Measurements from ENCODE around the gene DAPK2.

DAPK2 gene

DNA sequence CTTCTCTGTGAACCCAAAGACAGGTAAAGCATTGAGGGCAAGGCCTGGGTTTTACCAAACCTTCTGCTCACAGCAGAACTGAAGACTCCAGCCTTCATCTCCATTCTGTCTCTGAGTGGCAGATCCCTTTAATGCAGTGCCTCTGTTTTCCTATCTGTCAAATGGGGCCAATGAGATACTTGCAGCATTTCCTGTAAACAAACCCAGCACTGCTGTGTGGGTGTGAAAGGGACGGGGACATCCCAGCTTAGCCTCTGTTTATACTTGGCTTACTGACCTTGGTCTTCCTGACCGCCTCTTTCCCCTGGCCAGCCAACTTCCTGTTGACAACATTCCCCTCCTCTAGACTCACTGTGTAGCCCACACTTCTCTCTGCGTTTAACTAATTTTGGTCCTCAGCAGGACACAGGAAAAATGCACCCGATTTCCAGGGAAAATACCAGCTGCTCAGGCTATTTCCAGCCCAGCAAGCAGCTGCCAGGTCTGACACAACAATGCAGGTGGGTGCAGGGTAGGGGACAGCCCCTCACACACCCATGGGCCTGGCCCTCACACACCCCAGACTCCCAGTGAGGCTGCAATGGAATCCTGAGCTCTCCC lies 106.7 kb downstream of the DAPK2 start:
- no peak for DNase-seq

DNA sequence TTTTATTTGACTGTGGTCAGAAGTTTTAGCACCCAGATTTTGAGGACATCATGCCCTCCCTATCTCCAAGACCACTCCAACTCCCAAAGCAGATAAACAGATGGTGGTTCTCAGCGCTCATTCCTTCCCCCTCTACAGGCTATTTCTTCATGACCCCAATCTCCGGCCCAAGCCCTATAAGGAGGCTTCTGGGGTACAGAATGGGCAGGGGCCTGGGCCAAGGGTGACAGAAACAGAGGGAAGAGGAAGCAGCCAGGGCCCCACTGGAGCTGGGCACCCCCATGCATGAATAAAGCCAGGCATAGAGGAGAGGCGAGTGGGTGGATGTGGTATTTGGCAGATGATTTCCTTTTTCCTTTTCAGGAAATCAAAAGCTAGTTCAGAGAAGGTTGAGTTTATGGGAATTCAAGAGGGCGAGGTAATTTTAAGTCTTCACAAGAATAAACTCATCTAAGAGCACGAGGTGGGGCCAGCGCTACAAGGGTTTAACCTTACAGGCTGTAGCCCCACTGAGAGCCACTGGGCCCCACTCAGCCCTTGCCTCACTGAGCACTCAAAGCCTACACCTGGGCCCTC lies 107.7 kb downstream of the DAPK2 start:
- DNase-seq: no peak

DNA sequence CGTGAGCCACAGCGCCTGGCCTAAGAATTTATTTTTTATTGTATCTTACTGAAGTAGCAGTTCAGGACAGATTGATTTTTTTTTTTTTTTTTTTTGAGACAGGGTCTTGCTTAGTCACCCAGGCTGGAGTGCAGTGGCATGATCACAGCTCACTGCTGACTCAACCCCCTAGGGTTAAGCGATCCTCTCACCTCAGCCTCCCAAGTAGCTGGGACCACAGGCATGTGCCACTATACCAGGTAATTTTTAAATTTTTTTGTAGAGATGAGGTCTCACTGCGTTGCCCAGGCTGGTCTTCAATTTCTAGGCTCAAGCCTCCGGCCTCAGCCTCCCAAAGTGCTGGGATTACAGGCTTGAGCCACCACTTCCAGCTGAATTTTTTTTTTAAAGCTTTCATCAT lies 112.8 kb downstream of the DAPK2 start:
- no peak for DNase-seq

DNA sequence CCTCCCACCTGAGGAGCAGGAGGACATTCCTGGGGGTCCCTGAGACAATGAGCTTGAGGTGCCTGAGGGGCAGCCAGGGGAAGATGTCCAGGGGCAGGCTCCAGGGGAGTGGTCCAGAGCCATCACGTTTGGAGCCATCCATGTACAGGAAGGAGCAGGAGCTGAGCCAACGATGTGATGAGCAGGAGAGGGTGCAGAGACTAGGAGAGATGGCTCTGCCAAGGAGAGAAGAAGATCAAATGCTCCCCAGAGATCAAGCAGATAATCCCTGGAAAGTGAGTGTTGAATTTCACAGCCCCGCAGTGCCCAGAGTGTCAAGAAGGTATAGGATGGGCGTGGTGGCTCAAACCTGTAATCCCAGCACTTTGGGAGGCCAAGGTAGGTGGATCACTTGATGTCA lies 114.7 kb downstream of the DAPK2 start:
- no peak for DNase-seq

DNA sequence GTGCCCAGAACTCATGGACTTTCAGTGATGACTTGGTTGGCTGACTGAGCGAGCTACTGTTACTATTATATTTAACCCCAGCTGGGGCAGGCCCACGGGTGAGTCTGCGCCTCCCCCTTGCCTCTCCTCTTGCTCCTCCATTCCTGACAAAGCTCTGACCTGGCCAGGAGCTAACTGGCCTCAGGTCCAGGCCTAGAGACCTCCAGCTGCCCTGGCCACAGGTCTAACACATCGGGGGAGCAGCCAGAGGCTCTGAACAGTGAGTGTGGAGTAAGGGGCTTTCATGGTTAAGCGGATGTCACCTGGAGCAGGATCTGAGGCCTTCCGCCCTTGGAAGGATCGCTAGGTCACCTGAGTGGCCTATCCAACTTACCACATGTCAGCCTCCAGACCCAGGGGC lies 116.3 kb downstream of the DAPK2 start:
- no peak for DNase-seq

DNA sequence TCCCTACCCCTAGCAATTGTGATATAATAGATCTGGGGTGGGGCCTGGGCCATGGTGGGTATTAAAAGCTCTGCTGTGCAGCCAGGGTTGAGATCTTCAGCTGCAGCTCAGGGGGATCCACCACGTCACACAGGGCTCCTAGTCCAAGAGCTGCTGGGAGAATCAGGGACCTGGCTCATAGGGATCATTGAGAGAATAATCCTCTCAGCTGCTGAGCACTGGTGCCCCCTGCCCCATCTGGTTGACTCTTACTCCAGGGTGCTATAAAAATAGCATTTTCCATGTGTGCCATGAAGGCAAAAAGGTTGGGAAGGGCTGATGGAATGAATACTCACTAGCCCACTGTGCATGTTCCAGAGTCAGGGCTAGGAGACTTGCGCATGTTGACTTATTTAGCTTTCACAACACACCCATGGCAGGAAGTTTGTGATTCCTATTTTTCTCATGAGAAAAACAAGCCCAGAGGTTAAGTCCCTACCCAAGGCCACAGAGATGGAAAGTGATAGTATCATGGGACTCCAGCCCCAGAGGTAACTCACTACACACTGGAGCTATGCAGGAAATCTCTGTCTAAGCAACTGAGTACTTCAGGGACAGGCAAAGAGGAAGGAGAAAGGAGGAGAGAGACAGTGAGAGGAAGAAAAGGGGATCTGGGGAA lies 118.0 kb downstream of the DAPK2 start:
- no peak for DNase-seq

DNA sequence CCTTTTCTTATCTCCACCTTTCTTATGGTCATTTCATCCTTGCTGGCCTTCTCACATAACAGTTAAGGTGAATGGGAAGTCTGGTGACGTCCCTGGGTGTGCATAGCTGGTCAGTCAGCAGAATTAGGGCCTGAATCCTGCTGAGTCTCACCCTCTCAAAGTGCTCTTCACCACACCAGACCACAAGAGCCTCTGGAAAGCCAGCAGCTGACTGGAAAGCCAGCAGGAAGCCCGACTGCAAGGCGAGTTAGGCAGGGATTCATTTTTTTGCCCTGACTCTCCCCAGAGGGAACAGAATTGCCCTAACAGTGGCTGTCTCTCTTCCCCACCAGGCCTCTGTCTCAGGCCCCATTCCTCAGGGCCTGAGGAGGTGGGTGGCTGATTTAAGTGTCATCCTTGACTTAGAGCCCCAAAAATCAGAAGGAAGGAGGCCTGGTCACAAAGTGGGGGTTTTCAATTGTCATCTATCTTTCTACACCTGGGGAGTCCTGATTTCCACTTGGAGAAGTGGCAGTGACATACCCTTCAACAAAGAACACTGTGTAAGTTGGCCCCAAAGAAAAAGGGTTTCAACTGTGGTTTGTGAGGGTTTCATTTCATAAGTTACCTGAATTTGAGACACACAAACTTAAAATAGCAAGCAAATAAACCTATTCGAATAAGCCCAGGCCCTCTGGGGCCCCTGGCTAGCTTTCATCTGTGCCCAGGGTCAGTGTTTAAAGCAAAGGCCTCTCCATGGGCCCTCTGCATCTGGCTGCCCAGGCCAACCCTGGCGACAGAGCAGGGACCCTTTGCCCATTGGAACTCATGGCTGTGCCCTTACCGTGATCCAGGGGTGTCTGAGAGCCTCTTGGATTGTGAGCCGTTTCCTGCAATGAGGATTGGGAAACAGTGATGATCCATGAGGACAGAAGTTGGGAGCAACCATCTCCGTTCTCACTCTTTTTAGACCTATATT lies 122.0 kb downstream of the DAPK2 start:
- no peak for DNase-seq

DNA sequence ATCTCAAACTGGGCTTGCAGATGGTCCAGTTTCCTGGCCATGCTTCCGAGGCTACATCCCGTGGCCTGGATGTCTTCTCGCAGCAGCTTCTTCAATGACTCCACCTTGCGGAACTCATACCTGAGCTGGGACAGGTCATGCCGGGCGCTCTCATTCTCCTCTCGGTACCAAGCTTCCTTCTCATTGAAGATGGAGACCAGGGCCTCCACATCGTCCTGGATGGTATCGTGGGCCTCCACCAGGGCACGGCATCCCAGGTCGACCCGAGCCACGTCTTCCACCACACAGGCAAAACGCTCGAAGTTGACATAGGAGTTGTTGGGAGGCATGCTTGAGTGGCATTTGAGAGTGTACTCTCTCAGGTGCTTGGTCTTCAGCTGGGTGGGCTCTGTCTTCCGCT lies 123.4 kb downstream of the DAPK2 start:
- no peak for DNase-seq

DNA sequence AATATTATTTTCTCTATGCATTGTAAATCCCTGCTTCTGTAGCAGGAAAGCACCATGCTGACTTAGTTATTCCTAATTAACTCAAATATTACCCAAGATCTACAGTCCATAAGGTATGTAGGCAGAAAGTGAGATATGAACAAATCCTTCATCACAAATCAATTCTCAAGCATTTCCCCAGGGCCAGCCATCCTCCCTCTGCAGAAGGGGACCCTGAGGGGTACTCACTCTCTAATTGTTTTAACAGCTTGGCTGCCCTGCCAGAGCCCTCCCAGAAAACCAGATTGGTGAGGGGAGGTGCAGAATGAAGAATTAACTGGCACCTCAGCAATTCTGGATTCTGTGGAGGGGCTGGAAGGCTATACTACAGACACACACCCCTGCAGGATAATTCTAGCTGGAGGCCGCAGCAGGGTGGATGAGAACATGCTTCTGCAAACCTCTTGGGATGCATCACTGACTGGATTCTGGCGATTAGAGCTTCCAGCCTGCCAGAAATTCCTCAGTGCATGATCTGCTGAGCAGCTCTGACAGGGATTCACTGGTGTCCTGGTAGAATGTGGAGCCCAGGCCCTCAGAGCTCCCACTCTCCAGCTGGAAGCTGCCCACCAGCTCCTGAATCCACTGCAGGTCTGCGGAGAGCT lies 123.9 kb downstream of the DAPK2 start:
- DNase-seq: no peak

DNA sequence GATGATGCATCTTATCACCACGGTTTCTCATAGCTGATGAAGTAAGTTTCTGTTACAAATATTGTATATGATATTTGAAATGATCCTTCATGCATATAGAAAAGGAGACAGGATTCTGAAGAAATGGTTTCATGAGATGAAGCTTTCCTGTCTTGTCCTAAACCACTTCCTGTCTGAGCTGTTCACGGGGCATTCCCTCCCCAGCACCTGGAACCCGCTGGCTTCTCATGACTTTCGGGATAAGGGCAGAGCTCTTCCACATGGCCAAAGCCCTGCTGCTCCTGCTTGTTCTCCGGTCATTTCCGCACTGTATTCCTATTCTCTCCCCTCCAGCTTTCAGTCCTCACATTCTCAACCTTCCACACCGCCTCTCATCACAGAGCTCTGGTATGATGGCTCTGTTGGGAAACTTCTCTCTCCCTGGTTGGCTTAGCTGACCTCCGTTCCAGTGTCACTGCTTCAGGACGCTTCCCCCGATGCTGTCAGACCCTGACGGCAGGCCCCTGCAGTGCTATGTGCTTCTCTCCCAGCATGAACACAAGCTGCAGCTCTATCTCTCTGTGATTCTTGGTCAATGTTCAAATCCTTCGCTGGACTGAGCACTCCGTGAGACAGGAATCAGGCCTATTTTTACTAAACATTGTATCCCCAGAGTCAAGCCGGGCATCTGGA lies 125.6 kb downstream of the DAPK2 start:
- no peak for DNase-seq

DNA sequence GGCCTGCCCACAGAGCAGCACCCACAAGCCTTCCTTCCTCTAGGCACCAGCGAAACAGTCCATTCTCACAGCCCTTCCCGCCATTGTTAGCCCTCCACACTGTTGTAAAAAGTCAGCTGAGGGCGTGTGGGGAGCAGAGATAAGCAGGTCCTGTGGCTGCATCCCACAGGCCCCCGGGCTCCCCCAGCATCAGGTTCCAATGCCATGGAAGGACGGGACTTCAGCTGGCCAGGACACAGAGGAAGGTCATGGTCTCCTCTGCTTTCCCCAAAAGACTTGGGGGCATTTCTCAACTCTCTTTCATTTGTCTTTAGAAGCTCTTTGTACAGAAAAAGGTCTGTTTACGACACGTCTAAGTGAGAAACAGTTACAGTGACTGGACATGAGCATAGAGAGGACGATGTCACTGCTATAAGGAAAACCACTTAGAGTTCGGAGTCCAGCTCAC lies 127.4 kb downstream of the DAPK2 start:
- no peak for DNase-seq

DNA sequence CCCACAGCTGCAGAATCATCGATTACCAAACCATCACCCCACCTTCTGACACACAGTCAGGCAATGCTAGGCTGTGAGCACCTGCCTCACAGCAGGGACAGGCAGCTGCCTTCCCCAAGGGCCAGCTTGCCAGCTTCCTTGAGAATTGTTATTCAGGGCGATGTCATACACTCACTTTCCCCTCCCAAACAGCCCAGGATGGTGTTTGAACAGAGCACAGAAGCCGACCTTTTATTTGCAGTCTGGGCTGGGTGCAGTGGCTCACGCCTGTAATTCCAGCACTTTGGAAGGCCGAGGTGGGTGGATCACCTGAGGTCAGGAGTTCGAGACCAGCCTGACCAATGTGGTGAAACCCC lies 128.0 kb downstream of the DAPK2 start:
- no peak for DNase-seq

DNA sequence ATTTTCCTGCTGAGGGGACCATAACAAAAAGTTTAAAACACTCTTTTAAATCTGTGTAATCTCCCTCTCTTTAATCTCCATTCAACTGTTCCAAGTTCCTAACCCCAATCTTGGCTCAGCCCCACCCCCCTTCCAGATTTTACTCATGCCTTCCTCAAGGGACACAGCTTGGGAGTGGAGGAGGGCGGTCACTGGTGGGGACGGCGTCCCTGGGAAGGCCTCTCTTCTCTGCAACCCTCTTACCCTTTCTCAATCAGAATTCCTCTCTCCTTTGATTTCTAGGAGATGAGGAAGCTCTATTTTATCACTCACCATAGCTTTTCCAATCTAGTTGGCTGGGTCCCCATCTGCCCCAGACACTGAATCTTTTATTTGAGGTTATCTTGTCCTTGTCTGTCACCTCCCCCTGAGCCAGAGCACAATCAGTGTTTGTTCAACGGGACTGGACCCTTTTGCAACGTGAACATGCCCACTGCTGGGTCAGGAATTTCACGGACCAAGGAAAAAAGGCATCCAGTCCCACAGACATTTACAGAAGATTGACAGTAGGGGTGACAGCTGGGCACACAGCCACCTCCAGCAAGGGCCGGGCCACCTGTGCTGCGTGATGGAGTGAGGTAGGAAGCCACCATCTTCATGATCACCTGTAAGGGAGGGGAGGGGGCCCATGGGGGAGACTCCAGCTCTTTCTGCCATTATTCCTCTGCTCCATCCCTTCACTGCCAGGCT lies 128.5 kb downstream of the DAPK2 start:
- no peak for DNase-seq

DNA sequence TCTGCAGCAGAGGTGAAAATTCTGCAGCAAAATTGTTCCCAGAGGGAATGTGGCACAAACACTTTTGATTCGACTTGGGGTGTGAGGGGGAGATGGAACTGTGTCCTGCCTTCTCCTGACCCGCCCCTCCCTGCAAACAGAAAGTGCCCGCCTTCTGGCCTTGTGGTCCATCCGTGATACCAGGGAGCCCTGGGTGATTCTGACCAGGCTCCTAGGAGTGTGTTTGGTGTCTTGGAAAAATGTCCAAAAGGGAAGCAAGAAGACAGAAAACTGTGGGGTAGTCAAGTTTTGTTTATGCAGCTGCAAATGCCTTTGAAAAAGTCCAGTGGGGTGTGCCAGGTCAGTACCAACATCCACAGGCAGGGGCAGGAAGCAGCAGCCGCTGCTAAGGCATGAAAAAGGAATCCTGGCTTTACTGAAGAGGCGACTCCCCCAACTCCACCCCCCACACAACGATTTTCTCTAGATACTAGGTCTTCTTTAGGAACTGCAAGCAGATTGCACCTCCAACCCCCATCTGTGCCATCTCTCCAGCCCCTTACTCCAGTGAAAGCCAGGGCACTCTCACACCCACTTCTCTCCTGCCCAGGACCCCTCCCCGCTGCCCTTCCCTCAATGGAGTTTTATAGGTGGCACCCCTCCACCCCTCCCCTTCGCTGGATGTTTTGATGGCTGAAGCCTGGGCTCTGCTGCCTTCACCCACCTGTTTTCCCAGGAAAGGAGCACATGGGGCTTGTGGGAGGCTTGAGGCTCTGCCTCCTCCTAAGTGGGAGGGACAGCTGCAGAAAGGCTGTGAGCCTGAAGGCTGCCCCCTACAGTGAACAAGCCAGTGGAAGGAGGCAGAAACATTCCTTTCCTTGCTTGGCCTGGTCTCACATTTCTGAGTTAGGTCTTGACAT lies 130.2 kb downstream of the DAPK2 start:
- DNase-seq: no peak

DNA sequence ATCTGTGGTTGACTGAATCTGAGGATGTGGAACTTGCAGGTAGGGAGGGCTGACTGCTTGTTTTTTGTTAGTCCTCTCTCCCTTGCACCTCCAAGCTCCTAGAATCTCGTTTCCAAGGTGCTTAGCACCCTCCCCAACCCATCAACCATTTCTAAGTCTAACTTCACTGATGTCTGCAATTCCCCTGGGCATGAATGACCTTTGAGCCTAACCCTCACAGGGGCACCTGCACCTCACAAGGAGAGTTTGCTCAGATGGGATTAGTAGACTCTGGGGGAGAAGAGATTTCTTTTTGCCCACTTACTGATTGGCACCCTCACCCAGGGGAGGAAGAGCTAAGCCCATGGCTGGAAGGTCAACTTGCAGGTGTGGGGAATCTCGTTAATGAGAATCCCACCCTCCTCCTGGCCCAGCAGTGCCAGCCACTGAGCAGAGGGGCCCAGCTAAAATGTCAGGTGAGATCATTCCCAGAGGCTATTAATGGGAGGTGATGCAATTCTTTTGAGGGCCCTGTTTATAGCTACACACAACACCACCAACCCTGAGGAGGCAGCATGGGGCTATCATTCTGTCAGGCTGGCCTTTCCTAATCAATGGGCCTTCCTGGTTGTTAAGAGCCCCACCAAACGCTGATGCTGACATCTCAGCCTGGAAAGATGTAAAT lies 130.9 kb downstream of the DAPK2 start:
- no peak for DNase-seq

DNA sequence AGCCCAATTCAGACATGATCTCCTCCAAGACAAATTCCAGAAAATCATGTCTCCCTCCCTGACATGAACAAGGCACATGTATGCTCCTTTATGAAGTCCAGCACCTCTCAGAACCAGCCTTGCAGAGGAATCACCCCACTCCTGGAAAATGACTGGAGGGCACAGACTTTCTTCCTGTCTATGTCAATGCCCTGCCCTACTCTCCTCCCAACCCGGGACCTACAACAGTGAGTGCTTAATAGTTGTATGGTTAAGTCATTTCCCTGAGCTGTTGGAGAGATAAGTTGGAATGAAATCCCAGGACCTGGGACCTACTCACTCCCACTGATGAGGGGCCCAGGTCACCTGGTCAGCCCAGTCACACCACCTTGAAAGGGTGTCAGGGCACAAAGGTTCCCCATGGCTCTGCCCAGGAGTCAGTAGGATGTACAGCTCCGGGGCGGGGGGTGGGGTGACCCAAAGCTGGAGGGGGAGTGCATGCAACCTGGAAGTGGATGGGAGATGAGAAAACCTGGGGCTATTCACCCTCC lies 132.4 kb downstream of the DAPK2 start:
- no peak for DNase-seq

DNA sequence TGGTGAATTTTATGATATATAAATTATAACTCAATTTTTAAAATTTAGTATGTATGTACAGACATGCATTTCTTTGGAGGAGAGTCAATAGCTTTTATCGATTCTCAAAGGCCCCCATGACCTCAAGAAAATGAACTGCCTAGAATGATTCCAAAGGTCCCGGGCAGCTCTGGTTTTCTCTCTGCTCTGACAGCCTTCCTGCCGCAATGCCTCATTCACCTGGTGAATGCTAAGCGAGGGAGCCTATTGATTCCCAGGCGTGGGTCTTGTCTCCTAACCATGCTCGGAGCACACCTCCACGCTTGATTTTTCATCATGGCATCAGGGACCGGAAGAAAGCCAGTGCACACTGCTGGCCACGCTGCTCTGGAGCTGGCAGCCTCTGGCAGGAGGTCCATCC lies 132.9 kb downstream of the DAPK2 start:
- DNase-seq: no peak

DNA sequence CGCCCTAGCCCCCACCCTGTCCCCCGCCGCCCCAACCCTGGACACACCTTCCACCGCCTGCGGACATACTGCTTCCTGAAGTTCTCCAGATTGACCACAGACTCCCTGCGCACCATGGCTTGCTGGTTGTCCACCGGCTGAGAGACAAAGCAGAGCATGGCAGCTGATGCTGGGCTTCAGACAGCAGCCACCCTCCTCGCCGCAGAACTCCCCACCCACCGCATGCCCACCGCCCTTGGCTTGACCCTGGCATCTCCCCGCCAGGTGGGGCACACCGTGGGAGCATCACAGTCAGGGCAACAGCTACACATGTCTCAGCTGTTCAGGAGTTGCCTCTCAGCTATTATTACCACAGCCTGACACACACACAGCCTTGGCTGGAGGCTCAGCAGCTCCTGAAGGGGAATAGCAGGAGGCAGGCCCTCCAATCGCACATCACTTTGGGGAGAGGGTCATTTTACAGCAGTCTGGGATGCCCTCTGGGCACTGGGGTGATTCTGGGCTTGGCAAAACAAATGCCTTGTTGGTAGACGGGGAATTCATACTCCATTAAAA lies 134.1 kb downstream of the DAPK2 start:
- no peak for DNase-seq

DNA sequence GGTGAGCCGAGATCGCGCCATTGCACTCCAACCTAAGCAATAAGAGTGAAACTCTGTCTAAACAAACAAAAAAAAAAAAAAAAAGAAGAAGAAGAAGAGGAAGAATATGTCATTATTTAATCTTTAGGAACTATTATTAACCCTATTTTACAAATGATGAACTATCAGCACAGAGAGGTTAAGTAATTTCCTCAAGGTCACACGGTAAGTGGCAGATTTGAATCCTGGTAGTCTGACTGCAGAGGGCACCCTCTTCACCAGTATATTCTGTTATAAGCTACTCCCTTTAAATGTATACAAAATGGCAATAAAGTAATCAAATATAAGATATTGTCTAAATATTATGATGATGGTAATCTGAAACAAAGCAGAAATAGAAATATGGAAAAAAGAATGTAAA lies 135.1 kb downstream of the DAPK2 start:
- no peak for DNase-seq
